ENCODE results near the gene PRKN. TPM values are rescaled to one million over a fixed set of nuclear protein-coding genes. Genes with fewer than 3 reads are reported as not detected.

The PRKN gene
- total RNA-seq, 2 donors from 2014 or later = 15.7 to 19.3 TPM

DNA sequence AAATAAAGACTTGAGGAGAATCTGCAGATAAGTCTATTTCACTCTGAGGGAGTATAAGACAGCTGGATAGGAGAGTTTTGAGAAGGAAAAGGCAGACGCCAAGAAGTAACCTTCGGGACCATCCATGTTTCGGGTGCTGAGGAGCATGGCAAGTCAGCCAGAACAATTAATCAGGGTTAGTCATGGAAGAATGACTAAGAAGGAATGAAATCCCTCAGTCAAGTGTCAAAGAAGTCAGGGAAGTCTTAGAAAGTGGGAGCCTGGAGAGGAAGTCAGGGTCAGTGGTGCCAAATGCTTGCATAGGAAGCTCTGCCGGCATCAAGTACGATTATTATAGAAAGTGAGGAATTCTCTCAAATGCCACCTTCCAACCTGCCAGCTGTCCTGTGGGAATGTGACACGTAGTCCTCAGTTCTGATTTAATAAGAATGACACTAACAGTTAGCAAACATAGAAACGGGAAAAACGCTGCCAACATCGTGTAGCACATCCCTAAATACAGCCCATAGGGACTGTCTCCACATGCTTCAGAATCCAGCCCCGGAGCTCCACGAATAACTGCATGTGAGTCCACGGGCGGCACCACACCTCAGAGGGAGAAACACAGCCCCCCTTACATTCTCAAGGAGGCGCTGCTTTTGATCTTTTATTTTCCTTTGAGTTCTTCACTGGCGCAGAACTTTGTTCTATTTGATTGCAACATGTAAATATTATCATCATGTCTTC, 602.7 kb downstream of the PRKN start:
- H3K36me3 ChIP-seq = no peaks in the 10 kb centered on the region
- no peaks in the 10 kb centered on the region for H3K4me1 ChIP-seq
- H3K27me3 ChIP-seq = no peaks in the 10 kb centered on the region
- no peak overlapping the region for H3K27ac ChIP-seq
- no peak for DNase-seq (ENCODE audit: low spot score)
- H3K9me3 ChIP-seq = no peaks in the 10 kb centered on the region
- H3K4me3 ChIP-seq = no peak overlapping the region
- TF ChIP-seq CTCF (IDR thresholded peaks at IDR 0.05) = no peak

GRCh38 chr6:162123797-162124196, 603.8 kb downstream of the PRKN start:
- Histone ChIP-seq H3K9me3 (no peaks in the 10 kb centered on the region), H3K36me3 (no peaks in the 10 kb centered on the region), H3K4me3 (no peak overlapping the region), H3K27ac (no peak overlapping the region), H3K4me1 (peaks cover 0 to 5% of the 10 kb centered on the region in 2 donors), H3K27me3 (no peaks in the 10 kb centered on the region)
- peak in 1 of 2 donors; percentile 36 for TF ChIP-seq CTCF (IDR thresholded peaks at IDR 0.05)
- no peak for DNase-seq (ENCODE audit: low spot score)

- Histone ChIP-seq H3K4me1 (peaks cover 0 to 5% of the 10 kb centered on the region in 2 donors), H3K4me3 (no peak overlapping the region), H3K36me3 (no peaks in the 10 kb centered on the region), H3K27me3 (no peaks in the 10 kb centered on the region), H3K9me3 (no peaks in the 10 kb centered on the region), H3K27ac (peak overlapping the region in 1 of 2 donors; percentile 42)
- DNase-seq (ENCODE audit: low spot score) = no peak
- TF ChIP-seq CTCF (IDR thresholded peaks at IDR 0.05) = peak in 1 of 2 donors; percentile 37
Observed at GRCh38 chr6:162119341-162119740, 608.2 kb downstream of the PRKN start.

DNA sequence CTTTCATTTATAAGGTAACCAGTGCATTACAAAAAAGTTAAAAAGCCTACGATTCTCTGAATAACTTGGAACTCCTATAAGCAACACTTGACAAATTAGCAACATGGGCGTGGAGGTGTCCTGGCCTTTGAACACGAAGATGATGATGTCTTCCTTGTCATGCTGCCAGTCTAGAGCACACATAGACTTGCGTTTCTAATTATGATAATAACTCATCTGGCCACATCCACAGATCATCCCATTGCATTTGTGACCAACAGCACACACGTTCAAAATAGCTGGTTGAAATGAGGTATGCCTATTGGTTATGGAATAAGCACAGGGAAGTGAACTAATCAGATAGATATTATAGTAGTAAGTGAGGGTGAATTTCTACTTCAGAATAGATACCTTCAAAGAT, 608.9 kb downstream of the PRKN start:
- TF ChIP-seq CTCF (IDR thresholded peaks at IDR 0.05) = no peak
- H3K9me3 ChIP-seq = no peaks in the 10 kb centered on the region

GRCh38 chr6:162116902-162117525, 610.6 kb downstream of the PRKN start:
- no peak overlapping the region for H3K4me3 ChIP-seq
- no peaks in the 10 kb centered on the region for H3K9me3 ChIP-seq
- peaks cover 0 to 5% of the 10 kb centered on the region in 2 donors for H3K4me1 ChIP-seq
- H3K36me3 ChIP-seq = no peaks in the 10 kb centered on the region
- TF ChIP-seq CTCF (IDR thresholded peaks at IDR 0.05) = no peak
- DNase-seq (ENCODE audit: low spot score) = no peak
- H3K27ac ChIP-seq = no peak overlapping the region
- H3K27me3 ChIP-seq = no peaks in the 10 kb centered on the region

More for the DNA sequence above, 608.9 kb downstream of the PRKN start:
- no peak for DNase-seq (ENCODE audit: low spot score)
- no peak overlapping the region for H3K4me3 ChIP-seq
- no peaks in the 10 kb centered on the region for H3K36me3 ChIP-seq
- H3K27me3 ChIP-seq = no peaks in the 10 kb centered on the region
- H3K27ac ChIP-seq = no peak overlapping the region
- H3K4me1 ChIP-seq = peaks cover 0 to 5% of the 10 kb centered on the region in 2 donors
